NB4 (cell line): ENCODE data around the gene SGPL1.

Experiments
- CTCF ChIP-seq: IDR thresholded peaks from one replicate; pipeline ENCODE4 v1.5.1; 2012; ENCODE audit warnings: low read depth, low read length
- MYC ChIP-seq: IDR thresholded peaks from 2 replicates; pipeline ENCODE4 v1.6.1; 2011; ENCODE audit warnings: low read depth, low read length
- POLR2A ChIP-seq: IDR thresholded peaks from 2 replicates; pipeline ENCODE4 v1.6.1; 2011; ENCODE audit warnings: mild to moderate bottlenecking; ENCODE audit not compliant: insufficient read length; ENCODE audit errors: extremely low read depth
- TF ChIP-seq, protein P1 (sequence below): IDR thresholded peaks from 2 replicates; pipeline ENCODE4 v1.6.1; 2011; ENCODE audit warnings: low read depth, low read length

DNA sequence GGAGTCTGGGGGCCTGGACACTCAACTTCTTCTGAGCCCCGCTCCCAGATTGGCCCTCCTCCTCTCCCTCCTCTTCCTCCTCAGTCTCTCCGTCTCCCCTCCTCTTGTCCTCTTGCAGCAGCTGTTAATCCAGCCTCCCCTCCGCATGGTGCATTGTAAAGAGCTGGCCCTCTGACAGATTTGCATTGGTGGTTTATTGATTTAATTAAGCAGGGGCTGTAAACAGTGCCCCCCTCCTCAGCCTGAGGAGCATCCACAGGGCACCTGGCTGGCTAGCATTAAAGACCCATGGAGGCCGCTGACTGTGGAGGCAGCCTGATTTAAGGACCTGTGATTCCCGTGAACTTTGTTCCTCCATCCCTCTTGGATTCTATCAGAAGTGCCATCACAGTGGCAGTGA lies 101.5 kb downstream of the SGPL1 start:
- no peak for TF ChIP-seq CTCF
- TF ChIP-seq POLR2A: no peak
- TF ChIP-seq, protein P1, sequence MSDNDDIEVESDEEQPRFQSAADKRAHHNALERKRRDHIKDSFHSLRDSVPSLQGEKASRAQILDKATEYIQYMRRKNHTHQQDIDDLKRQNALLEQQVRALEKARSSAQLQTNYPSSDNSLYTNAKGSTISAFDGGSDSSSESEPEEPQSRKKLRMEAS: no peak
- no peak for TF ChIP-seq MYC
